NCI-H2227 treated with DMSO at 0.1 percent for 48 hours (cell line): ENCODE measurements around the gene TRMT5.

Experiments
- DNase-seq: peaks from one replicate; lab custom pipeline; 2025; lab: John Stamatoyannopoulos, UW

TRMT5 gene

GRCh38 chr14:60964904-60965303, 16.0 kb downstream of the TRMT5 start:
- no peak for DNase-seq

GRCh38 chr14:60963761-60964160, 17.1 kb downstream of the TRMT5 start:
- DNase-seq, result no peak

DNA sequence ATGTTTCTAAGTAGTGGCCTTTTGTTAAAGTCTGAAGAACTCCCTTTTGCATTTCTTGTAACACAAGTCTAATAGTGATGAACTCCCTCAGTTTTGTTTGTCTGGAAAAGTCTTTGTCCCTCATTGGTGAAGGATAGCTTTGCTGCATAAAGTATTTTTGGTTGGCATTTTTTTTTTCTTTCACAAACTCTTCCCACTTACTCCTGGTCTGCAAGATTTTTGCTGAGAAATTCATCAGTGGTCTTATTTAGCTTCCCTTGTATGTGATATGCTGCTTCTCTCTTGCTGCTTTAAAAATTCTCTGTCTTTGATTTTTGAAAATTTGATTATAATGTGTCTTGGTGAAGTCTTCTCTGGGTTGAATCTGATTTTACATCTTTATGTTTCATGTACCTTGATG, 22.7 kb downstream of the TRMT5 start:
- no peak for DNase-seq

GRCh38 chr14:60956632-60957031, 24.2 kb downstream of the TRMT5 start:
- no peak for DNase-seq

DNA sequence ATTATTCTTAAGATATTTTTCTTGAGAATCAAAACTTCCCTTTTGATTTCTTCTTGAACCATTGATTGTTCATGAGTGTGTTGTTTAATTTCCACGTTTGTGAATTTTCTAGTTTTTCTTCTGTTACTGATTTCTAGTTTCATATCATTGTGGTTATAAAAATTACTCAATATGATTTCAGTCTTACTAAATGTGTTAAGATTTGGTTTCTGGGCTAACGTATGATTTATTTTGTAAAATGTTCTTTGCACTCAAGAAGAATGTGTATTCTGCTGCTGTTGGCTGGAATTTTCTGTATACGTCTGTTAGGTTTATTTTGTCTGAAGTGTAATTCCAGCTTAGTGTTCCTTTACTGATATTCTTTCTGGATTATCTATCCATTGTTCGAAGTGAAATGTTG, 24.7 kb downstream of the TRMT5 start:
- no peak for DNase-seq

DNA sequence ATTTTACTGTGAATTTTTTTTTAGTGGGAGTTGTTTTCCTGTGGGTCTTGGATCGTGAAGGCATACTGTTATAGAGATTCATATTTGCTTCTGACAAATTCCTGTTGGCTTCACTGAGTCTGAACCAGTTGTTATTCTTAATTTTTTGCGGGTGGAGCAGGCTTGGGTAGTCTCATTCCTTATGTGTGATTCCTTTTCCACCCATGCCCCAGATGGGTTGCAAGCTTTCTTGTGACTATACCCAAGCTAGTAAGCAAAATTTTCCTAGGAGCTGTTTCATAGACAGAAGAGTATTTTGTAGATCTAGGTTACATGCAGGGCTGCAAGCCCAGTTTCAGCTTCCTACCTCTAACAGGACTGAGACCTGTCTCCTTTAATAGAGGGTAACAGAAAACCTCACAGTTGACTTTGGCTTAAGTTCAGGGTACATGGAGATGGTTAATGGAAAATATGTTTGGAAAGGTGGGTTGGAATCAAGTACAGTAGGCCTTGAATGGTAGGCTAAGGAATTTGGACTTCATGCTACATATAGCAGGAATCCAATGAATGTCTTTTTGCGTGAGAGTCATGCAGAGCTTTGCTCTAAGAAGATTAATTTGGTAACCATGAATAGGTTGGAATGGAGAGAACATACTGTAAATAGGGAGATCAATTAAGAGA, 29.0 kb downstream of the TRMT5 start:
- no peak for DNase-seq

GRCh38 chr14:60946773-60947172, 34.1 kb downstream of the TRMT5 start:
- no peak for DNase-seq

DNA sequence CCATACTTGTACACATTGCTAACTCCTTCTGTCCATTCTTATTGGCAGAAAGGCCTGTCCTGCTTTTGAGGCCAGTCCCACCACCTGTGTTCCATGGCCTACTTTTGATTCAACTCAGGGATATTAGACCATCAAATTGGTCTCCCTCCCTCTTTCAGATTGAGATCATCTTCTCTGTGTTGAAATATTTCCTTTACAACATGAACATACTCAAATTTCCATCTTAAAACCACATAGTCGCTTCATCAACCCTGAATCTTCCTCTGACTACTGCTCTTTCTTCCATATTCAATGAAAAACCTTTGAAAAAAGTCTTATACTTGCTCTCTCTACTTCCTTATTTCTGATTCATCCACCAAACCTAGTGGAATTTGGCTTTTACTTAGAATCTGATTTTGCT, 34.9 kb downstream of the TRMT5 start:
- no peak for DNase-seq

DNA sequence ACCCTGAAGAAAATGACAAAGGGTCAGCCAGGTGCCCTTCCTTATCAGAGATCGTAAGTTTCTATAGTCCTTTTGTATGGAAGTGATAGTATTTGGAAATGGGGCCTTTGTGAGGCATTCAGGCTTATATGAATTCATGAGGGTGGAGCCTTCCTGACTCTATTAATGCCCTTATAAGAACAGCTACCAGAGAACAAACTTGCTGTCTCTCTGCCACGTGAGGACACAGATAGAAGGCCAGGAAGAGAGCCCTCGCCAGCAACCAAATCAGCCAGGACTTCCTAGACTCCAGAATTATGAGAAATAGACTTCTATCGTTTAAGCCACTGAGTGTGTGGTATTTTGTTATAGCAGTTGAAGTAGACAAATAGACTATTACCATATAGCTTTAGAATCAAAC, 36.7 kb downstream of the TRMT5 start:
- no peak for DNase-seq

- no peak for DNase-seq
Measured at GRCh38 chr14:60943637-60944032, 37.2 kb downstream of the TRMT5 start.

DNA sequence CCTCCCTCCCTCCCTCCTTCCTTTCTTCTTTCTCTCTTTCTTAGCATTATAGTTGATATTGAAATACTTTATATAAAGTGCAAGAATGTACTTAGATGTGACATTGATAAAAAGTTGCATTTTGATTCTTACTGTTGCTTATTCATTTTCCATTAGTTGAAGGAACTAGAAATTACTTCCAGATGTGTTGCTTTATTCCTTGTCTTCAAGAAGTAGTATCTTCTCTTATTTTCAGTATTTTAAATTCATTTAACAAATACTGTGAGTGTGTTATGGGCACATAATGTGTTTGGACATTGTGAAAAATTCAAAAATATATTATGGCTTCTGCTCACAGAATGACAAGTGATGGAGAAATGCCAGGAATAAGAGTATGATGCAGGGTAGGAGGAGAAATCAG, 45.6 kb downstream of the TRMT5 start:
- DNase-seq, result no peak

DNA sequence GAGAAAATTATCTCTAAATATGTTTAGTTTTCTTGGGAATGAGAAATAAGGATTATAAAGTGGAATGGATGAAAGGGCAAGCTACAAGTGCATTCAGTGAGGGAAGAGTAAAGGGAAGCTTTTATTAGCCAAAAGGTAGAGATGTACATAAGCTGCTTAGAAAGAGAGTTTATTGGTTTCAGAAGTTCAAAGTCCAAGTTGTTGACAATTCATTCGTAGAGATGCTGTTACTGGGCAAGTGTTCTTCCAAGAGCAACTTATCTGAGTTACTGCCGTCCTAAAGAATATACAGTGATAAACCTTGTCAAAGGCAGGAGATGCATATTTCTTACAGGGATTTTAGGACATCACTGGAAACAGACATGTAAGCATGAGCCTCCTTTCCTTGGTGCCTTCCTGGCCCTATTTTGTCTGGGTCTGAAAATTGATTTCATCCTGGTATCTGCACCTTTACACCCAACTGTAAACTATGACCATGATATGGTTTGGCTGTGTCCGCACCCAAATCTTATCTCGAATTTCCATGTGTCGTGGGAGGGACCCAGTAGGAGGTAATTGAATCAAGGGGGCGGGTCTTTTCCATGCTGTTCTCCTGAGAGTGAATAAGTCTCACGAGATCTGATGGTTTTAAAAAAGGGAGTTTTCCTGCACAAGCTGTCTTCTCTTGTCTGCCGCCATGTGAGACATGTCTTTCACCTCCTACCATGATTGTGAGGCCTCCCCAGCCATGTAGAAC, 46.8 kb downstream of the TRMT5 start:
- DNase-seq, result no peak

DNA sequence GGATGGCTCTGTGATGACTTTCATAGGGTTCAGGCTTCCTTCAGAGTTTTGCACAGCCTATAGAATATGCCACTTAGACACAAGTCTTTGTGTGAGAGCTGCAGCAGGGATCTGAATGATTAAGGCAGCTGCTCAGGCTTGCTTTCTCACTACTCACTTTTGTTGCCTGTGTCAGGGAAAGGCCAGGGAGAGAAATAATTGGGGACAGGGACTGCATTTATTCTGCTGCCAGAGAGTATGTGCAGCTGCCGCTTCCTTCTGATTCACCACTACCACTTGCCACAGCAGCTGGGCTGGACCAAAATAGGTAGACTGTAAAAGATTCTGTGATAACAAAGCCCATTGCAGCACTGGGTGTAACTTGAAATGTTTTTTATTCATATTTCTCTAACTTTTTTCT, 49.7 kb downstream of the TRMT5 start:
- peak; percentile 39 for DNase-seq

DNA sequence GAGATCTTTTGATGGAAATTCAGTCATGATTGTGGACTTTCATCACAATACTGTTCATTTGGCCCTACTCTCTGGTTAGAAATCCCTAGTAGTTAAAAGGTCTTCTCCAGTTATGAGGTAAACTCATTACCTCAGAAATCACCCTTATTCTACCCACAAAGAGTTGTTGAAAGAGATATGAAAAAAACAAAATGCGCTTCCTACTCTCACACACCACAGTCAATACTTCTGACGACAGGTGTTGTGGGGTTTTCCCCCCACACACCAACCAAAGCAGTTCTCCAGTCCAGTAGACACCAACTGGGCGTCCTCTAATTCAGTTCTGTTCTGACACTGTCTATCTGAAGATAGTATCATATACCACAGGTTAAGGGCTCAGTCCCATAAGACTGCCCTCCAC, 54.9 kb downstream of the TRMT5 start:
- no peak for DNase-seq

- DNase-seq, result no peak
Measured at GRCh38 chr14:60925286-60925685, 55.6 kb downstream of the TRMT5 start.

DNA sequence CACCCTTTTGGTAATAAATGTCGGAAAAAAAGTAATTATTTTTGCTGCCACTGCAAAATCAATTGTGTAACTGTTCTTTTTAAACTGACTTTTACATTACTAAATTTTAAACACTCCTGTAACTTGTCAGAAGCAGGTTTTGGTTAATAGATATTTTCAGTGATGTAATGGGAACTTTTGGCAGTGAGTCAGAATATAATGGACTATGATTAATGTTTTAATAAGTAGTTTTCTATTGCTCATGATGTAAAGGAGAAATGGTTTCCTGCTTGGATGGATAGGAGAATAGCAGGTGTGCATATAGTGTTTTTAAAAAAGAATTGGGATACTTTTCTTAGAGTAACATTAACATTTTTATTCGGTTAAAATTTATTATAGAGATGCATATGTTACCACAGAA, 58.8 kb downstream of the TRMT5 start:
- no peak for DNase-seq
